Stimulated activated CD8-positive, alpha-beta memory T cell treated with anti-CD3 and anti-CD28 coated beads, Interleukin-15, amount 100 ng/mL, for 4 hours (primary cell): ENCODE results near the gene ZNF680.
"Not testable (repeated sequence)": the region's sequence is repeated elsewhere in the genome, so short reads cannot be mapped to it uniquely, and the experiment has no call there.

Experiments used
- DNase-seq, 2 donors: peaks; one replicate each; pipeline ENCODE4 v3.0.0-alpha.2; 2020; ENCODE audit warnings: low read depth in 2 of 2

The ZNF680 gene

DNA sequence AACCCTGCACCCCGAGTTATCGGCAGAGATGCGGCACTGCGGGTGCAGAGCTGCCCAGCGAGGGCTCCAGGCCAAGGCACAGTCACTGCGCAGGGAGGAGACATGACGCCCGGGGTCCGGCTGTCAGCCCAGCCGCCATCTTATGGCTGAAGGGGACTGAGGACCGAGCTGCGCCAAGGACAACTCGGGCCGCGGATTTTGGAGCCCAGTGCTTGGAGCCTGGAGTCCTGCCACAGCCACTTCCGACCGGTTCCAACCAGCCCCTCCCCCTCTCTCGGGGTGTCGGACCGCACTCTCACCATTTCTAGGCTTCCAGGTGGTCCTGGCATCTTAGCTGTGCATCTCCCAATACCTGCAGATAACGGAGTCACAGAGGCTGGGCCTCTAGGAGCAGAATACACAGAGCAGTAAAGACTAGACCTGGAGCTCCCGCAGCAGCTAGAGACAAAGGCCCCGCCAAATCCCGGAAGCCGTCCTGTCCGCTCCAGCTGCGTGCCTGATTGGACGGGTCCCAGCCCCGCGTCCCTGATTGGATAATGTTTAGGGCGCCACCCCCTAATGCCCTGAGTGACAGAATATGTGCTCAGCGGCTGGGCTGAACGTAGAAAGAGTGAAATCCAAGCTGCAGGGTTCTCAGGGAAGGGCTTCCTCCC lies at the start of gene ZNF680:
Gene ZNF680 (minus strand): TSS at position 446 of the 653 bp plus-strand sequence. CDS start 117 bp downstream, at position 329.
- peak; percentile 66 to 81 for DNase-seq

DNA sequence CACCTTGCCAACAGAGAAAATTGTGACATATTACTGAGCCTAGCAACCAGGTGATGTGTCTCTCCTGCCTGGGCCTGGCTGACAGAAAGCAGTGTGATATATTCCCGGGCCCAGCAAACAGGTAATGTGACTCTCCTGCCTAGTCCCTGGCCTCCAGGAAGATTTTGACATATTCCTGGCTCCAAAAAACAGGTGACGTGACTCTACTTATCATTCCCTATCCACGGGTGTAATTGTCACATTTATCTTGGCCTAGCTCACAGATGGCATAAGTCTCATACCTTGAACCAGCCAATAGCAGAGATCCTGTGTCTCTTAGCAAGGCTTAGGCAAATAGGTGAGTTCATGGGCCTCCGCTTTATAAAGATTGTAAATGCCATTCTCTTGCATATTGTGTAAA lies 49.6 kb upstream of the ZNF680 start:
- no peak for DNase-seq

DNA sequence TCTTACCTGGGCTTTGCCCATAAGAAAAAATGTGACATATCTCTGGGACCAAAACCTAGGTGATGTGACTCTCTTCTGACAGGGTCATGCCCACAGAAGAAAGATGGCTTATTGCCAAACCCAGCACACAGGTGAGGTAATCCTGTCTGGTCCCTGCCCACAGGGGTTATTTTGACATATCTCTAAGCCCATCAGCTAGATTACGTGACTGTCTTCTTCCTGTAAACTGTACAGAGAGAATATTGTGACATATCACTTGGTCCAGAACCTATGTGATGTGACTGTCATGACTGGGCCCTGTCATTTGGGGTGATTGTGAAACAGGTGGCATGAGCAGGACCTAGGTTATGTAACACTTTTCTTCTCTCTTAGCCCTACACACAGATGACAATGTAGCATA lies 48.8 kb upstream of the ZNF680 start:
- no peak for DNase-seq

- no peak for DNase-seq
Measured at GRCh38 chr7:64610997-64611396, 48.1 kb upstream of the ZNF680 start.

- no peak for DNase-seq
Measured at GRCh38 chr7:64608116-64608910, 45.4 kb upstream of the ZNF680 start.

- DNase-seq = no peak
Measured at GRCh38 chr7:64606385-64606784, 43.5 kb upstream of the ZNF680 start.

DNA sequence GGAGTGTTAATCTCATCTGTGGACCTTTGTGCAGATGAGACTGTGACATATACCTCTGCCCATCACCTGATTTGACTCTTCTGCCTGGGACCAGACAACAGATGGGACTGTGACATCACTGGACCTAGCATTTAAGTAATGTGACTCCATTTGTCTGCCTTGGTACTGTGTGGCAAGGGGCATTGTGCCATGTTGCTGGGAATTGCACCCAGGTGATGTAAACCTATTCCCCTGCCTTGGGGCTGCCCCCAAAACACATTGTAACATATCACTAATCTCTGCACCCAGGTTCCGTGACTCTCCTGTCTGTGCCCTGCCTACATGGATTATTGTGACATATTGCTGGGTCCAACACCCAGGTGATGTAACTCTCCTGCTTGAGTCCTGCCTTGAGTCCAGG lies 40.4 kb upstream of the ZNF680 start:
- no peak for DNase-seq

GRCh38 chr7:64602518-64602917 lies 39.6 kb upstream of the ZNF680 start:
- DNase-seq = no peak

GRCh38 chr7:64602086-64602485 lies 39.2 kb upstream of the ZNF680 start:
- no peak for DNase-seq

DNA sequence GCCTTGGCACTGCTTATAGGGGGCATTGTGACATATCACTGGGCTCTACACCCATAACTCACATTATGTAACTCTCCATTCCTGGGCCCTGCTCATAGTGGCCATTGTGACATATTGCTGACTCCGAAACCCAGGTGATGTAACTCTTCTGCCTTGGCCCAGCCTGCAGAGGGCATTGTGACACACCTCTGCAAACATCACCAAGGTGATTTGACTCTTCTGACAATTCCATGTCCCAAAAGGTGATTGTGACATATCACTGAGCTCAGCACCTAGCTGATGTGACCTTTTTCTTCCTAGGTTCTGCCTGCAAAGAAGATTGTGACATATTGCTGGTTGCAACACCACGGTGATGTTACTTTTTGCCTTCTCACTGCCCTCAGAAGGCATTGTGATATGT lies 36.5 kb upstream of the ZNF680 start:
- DNase-seq = no peak

DNA sequence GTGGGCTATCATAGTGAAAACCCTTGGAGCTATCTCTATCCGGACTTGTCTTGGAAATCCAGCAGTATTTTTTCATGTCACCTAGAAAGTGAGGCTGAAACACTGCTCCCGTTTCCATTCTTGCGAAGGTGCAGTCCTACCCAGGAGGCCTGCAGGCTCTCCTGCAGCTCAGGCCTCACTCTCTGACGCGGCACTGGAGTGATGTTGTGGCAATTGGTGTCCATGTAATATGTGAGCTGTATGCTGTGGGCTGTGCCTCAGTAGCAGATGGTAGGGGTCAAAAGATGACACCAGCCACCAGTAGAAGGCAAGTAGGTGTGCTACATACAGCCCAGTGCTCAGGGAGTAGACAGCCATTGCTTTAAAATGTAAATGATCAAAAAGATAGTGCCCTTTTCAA lies 28.1 kb upstream of the ZNF680 start:
- DNase-seq = no peak

DNA sequence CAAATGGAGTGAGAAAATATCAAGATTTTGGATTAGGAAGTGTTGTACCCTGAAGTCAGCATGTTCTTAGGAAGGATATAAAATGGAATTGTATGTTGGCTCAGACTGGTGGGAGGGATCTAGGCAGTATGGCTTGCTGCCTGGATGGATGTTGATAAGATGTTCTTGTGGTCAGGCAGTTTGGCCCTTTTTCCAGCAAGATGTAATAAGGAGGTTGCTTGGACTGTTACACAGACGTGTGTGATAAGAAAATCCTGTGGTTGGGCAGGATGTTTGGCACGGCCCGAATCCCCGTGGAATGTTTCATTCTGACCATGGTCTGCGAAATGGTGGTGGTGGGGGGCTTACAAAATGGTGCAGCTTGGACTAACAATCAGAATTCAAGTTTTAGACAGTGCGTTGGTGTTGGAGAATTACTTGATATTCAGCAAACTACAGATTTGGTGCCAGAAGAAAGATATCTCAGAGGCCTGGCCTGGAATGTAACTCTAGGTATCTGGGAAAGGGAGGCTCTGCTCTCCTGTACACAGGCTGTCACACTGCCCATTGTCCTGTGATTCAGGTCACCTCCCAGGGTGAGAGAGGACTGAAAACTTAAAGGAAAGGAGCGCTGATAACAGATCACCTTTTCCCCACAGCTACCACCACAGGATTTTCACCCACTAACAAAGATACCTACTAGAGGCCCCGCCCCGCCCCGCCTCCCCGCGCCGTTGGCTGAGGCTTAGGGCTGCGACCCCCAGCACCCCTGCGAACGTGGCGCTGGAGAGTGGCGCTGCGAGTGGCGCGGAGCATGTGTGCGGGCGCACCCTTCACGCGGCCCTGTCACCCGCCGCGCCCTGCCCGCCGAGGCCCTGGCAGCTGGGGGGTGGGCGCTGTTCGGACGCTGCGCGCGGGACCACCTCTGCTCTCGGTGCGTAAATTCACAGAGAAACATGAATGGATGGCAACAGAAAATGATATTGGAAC lies 19.3 kb upstream of the ZNF680 start:
- DNase-seq = no peak

- no peak for DNase-seq
Measured at GRCh38 chr7:64581391-64581790, 18.5 kb upstream of the ZNF680 start.

DNA sequence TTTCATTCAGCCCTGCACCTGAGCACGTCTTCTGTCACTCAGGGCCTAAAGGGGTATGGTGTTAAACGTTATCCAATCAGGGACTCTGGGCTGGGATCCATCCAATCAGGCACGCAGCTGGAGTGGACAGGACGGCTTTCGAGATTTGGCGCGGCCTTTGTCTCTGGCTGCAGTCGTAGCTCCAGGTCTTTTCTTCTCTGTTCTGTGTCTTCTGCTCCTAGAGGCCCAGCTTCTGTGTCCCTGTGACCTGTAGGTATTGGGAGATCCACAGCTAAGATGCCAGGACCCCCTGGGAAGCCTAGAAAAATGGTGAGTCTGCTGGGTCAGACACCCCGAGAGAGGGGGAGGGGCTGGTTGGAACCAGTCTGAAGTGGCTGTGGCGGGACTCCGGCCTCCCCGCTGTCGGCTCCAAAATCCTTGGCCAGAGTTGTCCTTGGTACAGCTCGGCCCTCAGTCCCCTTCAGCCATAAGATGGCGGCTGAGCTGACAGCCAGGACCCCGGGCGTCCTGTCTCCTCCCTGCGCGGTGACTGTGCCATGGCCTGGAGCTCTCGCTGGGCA lies 11.7 kb upstream of the ZNF680 start:
- no peak for DNase-seq

DNA sequence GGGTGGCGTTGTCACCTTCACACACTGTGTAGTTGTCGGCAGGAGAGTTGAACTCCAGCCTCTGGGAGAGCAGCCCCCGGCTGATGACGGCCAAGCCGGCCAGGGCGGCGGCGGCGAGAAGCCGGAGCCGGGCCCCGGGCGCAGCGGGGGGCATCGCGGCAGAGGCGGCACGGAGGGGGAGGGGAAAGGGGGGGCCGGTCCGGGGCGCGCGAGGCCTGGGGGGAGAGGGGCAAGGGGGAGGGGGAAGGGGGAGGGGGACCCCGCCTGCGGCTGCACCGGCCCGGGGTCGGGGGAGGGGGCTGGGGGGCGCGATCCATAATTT lies 7.4 kb upstream of the ZNF680 start:
- DNase-seq = not testable (repeated sequence)

GRCh38 chr7:64569372-64570283 lies 6.8 kb upstream of the ZNF680 start:
- peak; percentile 4 to 15 for DNase-seq

DNA sequence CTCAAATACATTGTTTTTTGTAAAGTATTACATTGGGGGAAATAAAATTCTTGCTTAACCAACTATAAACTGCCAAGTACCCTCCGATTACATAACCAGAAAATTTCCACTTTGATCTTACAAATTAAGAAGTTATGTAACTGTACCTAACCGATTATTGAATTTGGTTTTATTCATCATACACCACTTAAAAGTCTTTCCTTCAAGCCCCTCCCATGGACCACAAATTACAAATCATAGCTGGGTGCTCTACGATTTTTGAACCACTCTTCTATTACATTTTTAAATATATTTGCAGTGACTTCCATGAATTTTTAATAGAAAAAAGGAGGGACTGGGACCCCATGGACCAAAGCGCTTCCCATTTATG lies 630 bp downstream of the ZNF680 start:
- no peak for DNase-seq

GRCh38 chr7:64559206-64559605 lies 3.7 kb downstream of the ZNF680 start:
- DNase-seq = no peak

DNA sequence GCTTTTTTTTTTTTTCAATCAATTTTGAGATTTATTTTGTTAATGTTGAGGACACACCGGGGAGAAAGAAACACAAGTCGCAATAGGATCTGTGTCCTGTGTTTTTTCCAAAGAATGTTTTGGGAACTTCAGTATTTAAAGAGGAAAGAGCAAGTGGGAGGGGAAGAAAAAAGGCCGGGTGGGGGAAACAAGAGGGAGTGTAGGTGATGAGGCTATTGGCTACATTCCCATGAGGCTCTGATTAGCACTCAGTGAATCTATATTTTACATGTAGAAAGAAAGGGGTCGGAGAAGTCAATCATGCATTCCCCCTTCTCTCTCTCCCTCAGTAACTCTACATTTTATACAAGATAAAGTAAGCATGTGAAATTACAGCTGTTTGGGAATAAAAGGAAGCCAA lies 4.1 kb downstream of the ZNF680 start:
- no peak for DNase-seq

DNA sequence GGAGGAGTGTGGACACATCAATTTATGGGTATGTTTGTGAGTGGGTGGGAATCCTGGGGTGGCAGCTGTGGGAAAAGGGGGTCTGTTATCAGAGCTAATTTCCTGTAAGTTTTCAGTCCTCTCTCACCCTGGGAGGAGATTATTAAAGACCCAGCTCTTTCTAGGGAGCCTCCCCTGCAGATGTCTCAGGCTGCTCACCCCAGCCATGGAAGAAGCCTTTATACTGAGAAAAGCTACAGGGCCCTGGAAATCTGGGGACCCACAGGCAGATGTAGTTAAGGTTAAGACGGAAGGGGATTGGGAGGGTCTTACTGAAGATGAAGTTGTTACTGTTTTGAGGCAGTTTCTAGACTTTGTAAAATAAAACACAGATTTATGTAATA lies 4.6 kb downstream of the ZNF680 start:
- no peak for DNase-seq
